ENCODE results near the gene ITGB5.

ITGB5 gene, protein sequence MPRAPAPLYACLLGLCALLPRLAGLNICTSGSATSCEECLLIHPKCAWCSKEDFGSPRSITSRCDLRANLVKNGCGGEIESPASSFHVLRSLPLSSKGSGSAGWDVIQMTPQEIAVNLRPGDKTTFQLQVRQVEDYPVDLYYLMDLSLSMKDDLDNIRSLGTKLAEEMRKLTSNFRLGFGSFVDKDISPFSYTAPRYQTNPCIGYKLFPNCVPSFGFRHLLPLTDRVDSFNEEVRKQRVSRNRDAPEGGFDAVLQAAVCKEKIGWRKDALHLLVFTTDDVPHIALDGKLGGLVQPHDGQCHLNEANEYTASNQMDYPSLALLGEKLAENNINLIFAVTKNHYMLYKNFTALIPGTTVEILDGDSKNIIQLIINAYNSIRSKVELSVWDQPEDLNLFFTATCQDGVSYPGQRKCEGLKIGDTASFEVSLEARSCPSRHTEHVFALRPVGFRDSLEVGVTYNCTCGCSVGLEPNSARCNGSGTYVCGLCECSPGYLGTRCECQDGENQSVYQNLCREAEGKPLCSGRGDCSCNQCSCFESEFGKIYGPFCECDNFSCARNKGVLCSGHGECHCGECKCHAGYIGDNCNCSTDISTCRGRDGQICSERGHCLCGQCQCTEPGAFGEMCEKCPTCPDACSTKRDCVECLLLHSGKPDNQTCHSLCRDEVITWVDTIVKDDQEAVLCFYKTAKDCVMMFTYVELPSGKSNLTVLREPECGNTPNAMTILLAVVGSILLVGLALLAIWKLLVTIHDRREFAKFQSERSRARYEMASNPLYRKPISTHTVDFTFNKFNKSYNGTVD

DNA sequence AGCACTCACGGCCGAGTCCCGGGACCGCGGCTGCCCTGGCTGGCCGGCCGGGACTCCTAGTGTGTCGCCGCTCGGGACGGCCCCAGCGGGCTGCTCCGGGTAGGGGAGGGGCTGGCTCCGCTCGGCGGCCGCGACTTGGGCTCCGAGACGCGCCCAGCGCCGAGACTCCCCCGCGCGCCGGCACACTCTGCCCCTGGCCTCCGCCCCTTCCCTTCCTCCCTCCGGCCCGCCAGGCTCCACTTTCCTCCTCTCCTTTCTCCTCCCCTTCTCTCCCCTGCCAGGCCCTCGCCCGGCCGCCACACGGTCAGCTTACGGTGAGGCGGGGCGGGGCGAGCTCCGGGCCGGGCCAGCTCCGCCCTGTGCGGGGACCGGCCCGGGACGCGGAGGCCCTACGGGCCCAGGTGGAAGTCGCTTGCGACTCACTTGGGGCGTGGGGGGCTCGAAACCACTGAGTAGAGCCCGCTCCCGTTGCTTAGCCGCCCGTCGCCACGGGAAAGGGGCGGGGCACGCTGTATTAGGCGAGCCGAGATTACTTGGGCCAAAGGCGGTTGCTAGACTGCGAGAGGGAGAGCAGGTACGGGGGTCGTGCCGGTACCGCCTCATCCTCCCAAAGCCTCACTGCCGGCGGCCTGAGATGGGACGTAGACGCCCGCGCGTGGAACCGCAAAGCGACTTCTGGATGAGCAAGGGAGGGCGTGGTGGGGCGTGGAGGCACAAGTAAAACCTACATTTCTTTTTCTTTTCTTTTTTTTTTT, at the start of gene ITGB5:
TSS of gene ITGB5 (minus strand) at position 189 of the 755 bp plus-strand sequence. CDS start 365 bp downstream, outside the sequence.
- DNase-seq = peak; percentile 78

DNA sequence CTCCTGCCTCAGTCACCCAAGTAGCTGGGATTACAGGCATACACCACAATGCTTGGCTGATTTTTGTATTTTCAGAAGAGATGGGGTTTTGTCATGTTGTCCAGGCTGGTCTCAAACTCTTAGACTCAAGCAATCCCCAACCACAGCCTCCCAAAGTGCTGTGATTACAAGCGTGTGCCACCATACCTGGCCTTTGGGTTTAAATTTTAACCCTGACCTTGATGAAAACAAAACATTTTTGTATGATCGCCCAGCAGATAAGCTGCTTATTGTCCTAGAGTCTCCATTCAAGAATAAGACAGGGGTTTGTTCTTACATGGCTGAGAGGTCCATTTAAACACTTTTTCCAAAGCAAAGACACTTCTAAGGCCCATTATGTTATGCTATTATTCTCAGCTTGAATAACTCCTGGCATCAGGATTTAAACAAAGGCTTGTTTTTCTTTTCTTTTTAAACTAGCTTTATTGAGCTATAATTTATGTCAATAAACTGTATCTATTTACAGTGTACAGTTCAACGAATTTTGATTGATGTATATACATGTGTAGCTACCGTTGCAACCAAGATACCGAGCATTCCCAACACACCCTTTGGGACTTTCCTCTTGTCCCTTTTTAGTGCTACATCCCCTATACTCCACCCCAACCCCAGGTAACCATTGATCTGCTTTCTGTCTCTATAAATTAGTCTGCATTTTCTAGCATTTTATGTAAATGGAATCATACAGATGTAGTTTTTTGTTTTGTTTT, 48.8 kb upstream of the ITGB5 start:
- DNase-seq = no peak

DNA sequence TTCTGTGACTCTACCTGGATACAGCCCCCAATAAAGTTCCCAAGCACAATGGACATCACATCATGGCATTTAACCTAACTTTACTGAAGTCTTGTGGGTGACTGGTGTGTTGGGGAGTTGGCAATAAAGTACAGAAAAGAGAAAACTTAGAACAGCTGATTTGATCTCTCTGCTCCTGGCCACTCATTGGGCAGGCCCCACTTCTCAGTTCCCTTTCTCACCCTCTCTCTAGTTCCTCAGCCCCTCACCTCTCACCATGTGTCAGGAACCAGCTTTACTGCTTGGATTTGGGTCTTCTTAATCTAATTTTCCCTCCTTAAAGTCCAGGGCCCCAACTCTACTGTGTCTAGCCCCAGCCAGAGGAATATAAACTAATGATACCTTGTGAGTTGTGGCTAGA, 48.1 kb upstream of the ITGB5 start:
- no peak for DNase-seq

DNA sequence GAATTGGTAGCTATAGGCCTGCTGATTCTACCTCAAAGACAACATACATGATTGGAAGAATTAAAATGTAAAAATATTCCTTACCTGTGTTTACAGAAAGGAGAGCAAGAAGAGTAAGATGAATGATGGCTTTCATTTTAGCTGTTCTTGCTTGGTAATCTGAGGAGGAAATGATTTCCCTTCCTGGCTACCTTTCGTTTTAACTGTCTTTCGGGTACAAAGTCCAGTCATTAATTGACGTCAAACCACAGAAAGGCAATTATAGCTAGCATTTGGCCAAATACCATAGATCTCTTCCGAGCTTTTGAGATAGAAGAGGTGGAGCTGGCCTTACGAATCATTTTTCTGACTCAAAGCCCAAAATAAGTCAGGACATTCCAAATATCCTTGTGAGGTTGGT, 47.4 kb upstream of the ITGB5 start, which contains the start of gene MUC13:
TSS of gene MUC13 (minus strand) at position 175 of the 400 bp plus-strand sequence. CDS start at position 136, 39 bp downstream.
- DNase-seq = peak; percentile 60

DNA sequence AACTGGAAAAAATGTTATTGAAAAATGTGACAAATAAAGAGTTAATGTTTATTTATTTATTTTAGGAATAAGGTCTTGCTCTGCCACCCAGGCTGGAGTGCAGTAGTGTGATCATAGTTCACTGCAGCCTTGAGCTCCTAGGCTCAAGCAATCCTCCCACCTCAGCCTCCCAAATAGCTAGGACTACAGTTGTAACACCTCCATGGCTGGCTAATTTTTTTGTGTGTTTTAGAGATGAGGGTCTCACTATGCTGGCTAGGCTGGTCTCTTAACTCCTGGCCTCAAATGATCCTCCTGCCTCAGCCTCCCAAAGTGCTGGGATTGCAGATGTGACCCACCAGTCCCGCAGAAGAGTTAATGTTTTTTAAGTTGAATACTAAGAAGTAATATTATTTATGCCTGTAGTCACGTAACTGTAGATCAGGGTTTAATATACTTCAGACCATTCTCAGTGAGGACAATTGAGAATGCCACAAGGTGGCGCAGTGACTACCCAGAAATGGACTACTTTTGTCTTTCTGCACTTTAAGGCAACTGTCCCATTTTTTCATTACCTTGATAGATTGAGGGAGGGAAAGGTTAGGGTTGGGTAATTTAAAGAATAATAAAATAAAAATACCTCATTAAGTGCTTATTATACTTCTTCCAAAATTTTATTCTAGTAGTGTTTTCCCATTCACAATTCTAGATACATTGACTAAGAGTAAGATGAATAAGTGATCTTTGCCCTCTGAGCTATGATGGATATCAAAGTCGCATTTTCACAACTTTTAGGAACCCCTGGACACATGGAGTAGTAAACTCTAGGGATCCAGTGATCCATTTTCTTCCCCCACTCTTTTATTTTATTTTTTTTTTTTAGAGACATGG, 41.4 kb upstream of the ITGB5 start:
- peak; percentile 71 for DNase-seq

DNA sequence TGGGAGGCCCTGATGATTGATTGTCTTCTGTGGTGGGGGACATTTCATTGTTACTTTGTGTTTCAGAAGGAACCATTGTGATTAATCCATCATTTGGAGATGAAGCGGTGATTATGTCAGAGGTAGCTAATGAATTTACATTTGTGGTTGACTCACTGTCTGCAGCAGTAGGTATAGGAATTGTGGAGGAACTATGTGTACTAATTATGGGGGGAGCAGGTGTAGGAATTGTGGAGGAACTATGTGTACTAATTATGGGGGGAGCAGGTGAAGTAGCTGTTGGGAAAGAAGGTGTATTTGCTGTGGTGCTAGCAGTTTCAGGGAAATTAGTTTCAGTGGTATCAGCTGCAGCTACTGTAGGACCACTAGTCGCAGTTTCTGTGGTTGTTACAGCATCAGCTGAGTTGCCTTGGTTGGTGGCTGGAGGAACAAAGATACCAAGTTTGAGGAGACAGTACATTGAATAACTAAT, 40.4 kb upstream of the ITGB5 start:
- DNase-seq = peak; percentile 52

DNA sequence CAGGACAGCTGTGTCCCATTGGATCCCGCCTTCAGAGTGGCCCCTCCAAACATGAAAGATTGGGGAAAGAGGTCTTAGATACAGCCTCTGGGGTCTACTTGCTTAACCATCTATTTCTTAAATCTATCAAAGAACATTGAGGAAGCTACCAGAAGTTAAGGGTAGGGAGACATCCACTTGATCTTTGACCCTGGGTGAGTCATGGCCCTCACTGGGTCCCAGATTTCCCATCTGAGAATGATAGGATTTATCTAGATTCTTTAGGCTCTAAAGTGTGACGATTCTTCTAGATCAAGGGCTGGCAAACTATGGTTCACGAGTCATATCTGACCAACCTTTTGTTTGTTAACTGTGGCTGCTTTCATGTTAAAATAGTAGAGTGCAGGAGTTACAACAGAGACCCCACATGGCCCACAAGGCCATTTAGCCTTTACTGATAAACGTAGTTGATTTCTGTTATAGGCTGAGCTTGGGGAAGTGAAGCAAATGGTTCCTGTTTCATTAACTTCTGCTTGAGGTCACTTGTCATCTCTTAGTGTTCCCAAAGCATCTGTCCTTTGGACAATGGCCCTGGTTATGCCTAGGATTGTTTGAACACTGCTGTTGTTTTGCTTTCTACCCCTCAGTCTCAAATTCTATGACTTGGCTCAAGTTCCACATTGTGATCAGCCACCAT, 39.4 kb upstream of the ITGB5 start:
- DNase-seq = no peak

DNA sequence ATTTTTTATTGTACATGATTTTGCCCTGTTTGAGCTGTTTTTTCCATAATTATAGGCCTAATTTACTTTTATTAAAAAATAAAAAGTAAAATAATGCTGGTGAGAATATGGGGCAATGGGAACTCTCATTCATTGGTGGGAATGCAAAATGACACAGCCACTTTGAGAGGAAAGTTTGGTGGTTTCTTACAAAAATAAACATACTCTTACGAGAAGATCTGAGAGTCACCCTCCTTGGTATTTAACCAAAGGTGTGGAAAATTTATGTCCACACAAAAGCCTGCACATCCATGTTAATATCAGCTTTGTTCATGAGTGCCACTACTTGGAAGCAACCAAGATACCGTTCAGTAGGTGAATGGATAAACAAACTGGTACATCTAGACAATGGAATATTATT, 37.6 kb upstream of the ITGB5 start:
- DNase-seq = no peak

DNA sequence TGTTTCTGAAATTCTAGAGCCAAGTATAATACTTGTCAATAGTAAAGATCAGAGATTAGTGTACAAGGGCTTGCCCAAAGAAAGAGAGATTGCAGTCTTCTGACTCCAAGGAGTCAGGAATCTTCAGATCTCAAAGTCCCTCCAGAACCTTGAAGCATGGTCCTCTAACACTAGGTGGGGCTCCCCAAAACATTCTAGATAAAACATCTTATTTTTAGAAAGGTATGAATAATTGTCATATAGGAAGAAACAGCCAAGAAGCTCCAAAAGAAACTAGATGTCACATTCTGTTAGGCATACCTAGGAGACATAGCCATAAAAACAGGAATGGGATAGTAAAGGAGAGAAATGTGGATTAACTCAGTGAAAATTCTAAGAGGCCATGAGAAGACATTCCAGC, 36.7 kb upstream of the ITGB5 start:
- DNase-seq = no peak

DNA sequence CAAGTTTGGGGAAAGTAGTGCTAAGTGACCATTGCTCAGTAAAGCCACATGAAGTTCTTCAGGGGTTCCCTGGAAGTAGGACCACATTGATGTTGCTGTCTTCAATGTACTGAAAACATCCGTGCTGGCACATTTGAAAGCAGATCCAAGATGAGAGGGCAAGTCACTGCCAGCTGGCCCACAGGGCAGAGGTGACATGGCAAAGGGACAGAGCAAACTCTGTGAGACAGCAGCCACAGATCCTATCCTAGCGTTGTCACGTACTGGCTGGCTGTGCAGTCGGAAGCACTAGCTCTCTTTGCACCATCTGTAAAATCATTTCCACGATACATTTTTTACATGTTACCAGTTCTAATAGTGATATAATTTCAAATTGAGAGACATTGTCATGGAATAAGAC, 33.6 kb upstream of the ITGB5 start:
- no peak for DNase-seq

DNA sequence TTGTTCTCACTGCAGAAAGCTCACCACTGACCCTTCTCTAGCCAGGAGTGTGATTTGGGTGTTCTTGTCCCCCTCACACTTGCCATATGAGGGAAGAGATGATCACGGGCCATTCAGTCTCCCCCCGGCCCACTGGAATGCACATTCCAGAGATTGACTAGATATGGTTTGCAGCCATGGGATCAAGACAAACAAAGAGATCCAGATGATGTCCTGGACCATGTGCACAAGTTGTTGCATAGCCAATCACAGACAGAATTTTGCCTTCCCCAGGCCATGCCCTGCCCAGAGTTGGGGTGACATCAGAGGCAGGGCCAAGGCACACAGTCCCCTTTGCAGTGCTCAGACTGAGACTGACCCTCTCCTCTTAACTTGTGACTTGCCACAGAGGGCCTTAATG, 32.6 kb upstream of the ITGB5 start:
- no peak for DNase-seq

DNA sequence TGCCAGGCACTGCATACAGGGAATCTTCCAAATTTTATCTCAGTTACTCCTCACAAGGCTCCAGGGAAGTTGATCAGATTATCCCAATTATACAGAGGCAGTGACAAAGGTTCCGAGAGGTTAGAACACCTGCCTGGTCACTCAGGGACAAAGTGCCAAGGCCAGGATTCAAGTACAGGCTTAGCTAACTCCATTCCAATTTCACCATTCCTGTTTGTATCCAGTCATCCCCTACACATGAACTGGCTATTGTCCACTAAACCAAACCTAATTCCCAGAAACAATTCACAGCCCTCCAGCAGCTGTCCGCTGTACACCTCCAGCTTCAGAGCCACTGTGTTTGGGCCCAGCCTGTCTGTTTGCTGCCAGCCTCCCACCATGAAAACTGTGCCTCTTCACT, 31.4 kb upstream of the ITGB5 start:
- DNase-seq = no peak

DNA sequence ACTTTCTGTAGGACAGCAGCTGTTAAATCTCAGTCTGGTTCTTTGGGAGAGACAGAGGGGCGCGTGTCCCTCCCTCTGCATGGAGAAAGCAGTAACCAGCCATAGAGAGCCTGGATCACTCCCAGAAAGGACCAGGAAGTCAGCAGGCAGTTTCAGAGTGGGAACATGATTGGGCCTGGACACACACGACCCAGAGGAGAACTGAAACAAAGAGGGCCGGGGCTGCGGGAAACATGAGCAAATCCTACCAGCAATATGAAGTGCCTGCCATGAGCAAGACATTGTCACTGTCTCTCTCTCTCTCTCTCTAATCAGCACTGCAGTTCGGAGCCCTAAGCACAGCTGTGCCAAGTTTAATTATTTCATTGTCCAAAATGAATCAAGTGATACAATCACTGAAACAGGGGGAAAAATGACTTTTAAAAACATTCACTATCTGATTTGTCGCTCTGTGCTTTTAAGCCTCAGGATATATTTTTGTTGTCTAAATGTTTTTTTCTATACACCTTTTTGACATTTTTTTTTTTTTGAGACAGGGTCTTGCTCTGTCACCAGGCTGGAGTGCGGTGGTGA, 29.8 kb upstream of the ITGB5 start:
- no peak for DNase-seq

DNA sequence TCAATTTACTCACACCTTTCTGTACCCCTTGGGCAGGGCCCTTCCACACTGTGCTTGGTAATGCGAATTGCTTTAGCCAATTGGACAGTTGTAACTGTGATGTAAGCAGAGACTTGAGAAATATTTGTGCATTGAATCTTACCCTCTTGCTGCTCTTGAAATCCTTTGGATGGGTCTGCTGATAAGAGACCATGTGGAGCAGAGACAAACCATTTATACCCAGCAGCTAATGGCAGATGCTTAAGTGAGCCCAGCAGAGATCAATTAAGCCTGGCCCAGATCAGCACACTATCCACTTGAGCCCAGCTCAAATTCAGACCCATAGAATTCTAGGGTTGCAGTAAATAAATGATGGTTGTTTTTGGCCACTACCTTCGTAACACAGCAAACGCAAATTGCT, 28.1 kb upstream of the ITGB5 start:
- DNase-seq = no peak

DNA sequence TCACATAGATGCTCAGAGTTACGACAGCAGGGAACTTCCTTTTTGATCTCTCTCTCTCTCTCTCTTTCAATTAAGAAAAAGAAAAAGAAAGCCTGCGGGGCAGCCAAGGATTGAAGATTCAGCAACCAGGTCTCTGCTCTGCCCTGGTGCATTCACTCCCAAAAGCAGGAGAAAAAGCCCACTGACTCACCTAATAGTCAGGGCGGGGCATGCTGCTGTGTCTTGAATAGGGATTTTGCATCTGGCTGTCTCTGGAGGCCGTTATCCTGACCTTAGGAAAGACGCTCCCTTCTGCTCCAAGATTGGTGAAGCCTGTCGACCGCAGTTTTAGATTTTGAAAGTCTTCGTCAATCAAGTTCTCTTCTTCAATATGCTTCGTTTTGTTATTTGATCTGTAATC, 20.8 kb upstream of the ITGB5 start:
- no peak for DNase-seq

DNA sequence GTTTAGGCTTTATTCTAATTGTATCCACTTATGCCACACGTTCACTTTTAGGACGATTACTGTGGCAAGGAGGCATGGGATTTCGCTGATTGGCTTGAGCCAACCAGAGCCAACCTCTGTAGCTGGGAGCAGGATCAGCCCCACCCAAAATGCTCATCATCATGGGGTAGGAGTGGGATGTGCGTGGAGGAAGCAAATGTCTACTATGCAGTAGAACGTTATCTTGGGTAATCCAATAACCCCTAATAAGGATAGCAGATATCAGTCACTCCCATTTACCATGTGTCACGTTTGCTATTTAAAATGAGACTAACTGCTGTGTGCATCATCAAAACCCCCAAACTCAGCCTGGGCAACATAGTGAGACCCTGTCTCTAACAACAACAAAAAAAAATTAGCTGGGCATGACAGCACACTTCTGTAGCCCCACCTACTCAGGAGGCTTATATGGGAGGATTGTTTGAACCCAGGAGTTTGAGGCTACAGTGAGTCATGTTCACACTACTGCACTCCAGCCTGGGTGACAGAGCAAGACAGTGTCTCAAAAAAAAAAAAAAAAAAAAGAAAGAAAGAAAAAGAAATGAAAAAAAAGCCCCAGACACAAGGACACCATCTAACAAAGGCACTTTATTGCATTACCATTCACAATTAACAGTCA, 17.8 kb upstream of the ITGB5 start:
- no peak for DNase-seq

DNA sequence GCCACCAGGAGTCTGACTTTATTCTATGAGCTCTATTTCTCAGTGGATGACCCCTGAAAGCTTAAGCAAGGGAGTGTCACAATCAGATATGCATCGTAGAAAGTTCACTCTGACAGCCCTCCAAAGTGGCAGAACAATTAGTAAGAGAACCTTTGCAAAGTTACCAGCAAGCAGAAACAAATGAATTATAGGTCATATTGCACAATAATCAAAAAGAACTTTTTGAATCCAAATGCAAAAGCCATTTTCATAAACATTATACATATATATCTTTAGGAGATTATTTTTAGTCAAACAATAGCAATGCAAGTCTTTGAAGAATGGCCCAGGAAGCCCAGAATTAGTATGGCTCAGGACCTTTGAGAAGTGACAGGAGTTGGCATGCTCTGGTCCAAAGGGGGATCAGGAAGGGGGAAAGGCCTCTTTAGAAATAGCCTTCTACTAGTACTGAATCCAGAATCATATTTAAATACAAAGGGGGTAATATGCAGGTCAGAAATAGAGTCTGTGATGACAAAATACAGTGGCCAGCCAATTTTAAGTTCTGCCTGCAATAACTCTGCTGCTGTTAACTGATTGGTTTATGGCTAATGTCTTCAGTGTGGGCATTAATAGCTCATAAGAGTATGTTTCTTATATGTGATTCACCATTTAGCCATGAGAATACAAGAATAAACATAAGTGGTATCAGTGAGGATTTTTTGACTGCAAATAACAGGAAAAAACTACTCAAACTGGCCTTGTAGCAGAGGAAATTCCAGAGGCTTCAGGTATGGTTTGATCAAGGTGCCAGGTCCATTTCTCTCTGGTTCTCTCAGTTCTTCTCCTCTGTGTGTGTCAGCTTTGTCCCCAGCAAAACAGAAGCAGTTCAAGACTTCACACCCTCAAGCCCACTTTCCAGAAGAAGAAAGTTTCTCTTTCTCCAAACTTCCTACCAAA, 17.0 kb upstream of the ITGB5 start:
- no peak for DNase-seq

DNA sequence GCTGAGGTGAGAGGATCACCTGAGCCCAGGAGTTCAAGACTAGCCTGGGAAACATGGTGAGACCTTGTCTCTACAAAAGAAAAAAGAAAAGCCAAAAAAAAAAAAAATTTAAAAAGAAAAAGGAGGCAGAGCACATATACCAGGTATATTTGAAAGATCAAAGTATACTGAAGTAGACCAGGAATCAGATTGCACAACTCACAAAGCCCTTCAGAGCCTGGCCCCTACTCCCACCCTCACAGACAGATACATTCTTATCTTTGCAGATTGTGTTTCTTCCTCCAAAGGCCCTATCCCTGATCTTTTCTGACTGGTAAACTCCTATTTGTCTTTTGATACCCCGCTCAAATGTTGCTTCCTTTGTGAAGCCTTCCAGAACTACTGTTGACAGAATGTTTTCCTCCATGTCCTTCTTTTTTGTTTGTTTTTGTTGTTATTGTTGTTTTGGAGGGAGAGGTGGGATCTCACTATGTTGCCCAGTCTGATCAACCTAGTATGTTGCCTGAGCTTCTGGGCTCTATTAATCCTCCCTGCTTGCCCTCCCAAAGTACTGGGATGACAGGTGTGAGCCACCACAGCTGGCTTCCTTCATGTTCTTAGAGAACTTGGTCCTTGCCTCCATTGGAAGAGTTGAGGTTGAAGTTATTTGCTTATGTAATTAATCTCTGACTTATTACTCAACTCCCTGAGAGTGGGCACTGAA, 9.8 kb upstream of the ITGB5 start:
- no peak for DNase-seq

Data from NCI-H146 (cell line).